Tibial nerve (tissue), 4 donors: Measurements from ENCODE around the gene PPP6R2. TPM values are rescaled to one million over a fixed set of nuclear protein-coding genes. Genes with fewer than 3 reads are reported as not detected.

Experiments
- DNase-seq, 2 donors: peaks; one replicate each; pipeline ENCODE4 v3.0.0-alpha.2; 2019; ENCODE audit warnings: low spot score in 2 of 2
- H3K27ac ChIP-seq, 4 donors: fragments of 200-600 bp; sonication (generic) in 3 of 4; one replicate each; pipeline ENCODE4 v1.5.1; 2017 to 2019; ENCODE audit warnings: mild to moderate bottlenecking in 1 of 4
- H3K27me3 ChIP-seq, 2 donors: fragments of 200-600 bp; sonication (generic) in 1 of 2; one replicate each; pipeline versions ENCODE4 v1.5.1 to v1.6.0; 2017 to 2019
- H3K36me3 ChIP-seq, 3 donors: fragments of 200-600 bp; sonication (generic); one replicate each; pipeline ENCODE4 v1.5.1; 2018 to 2019
- H3K4me1 ChIP-seq, 4 donors: fragments of 200-600 bp; sonication (generic) in 3 of 4; one replicate each; pipeline ENCODE4 v1.5.1; 2017 to 2019
- H3K4me3 ChIP-seq, 4 donors: fragments of 200-600 bp; sonication (generic) in 3 of 4; one replicate each; pipeline ENCODE4 v1.5.1; 2017 to 2019; ENCODE audit warnings: mild to moderate bottlenecking in 1 of 4, moderate library complexity in 1 of 4
- H3K9me3 ChIP-seq, 4 donors: fragments of 200-600 bp; sonication (generic) in 3 of 4; one replicate each; pipeline ENCODE4 v1.5.1; 2017 to 2019
- EP300 ChIP-seq, 2 donors: sonication (generic); formaldehyde crosslinking; IDR thresholded peaks; one replicate each; pipeline ENCODE4 v1.6.1; 2017; ENCODE audit warnings: antibody characterized with exemption in 2 of 2, mild to moderate bottlenecking in 1 of 2
- POLR2A ChIP-seq, 2 donors: fragments of 450-650 bp; IDR thresholded peaks; one replicate each; pipeline ENCODE4 v1.6.1; 2017; ENCODE audit warnings: antibody characterized with exemption in 2 of 2, mild to moderate bottlenecking in 2 of 2, moderate library complexity in 2 of 2
- WGBS, 2 donors: methylation state at CpG; one replicate each; pipeline ENCODE4 v1.1.5; 2018; 5-methylcytosine and 5-hydroxymethylcytosine counted together
- total RNA-seq, 4 donors: library from RNA; depleted of rRNA; stranded (reverse); fragments of >200 nt; gene quantifications; one replicate each; pipeline ENCODE4 v1.1.0, GENCODE V29; 2016
- TF ChIP-seq, protein P1 (sequence below), 5 experiments: fragments of 200-600 bp in 3 of 5; fragments of 450-650 bp in 2 of 5; sonication (generic) in 3 of 5; IDR thresholded peaks; one replicate each; pipeline ENCODE4 v1.5.1; 2016 to 2019; ENCODE audit warnings: antibody characterized with exemption in 5 of 5, mild to moderate bottlenecking in 3 of 5, moderate library complexity in 2 of 5

PPP6R2 gene
- total RNA-seq, 4 donors from 2014 or later, result 55.9 to 112 (median 76.7) TPM

DNA sequence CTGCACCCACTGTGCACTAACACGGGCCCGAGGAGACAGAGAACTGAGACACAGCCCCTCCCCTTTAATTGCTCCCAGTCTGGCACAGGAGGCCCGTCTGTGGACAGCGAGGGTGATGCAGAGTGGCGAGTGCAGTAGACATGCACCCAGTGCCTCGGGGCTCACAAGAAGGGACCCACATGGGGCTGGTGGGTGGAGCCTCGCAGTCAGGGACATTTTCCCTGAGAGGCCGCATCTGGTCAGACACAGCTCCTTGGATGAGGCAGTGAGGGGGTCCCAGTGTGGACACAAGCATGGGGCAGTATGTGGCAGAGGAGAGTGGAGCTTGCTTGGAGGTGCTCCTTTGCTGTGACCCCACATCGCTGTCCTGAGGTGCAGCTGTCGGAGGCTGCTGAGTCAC, 76.9 kb downstream of the PPP6R2 start:
- no peaks in the 10 kb centered on the region for H3K27me3 ChIP-seq
- TF ChIP-seq, protein P1, sequence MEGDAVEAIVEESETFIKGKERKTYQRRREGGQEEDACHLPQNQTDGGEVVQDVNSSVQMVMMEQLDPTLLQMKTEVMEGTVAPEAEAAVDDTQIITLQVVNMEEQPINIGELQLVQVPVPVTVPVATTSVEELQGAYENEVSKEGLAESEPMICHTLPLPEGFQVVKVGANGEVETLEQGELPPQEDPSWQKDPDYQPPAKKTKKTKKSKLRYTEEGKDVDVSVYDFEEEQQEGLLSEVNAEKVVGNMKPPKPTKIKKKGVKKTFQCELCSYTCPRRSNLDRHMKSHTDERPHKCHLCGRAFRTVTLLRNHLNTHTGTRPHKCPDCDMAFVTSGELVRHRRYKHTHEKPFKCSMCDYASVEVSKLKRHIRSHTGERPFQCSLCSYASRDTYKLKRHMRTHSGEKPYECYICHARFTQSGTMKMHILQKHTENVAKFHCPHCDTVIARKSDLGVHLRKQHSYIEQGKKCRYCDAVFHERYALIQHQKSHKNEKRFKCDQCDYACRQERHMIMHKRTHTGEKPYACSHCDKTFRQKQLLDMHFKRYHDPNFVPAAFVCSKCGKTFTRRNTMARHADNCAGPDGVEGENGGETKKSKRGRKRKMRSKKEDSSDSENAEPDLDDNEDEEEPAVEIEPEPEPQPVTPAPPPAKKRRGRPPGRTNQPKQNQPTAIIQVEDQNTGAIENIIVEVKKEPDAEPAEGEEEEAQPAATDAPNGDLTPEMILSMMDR (IDR thresholded peaks at IDR 0.05), result no peak
- no peak overlapping the region for H3K4me3 ChIP-seq
- whole genome bisulfite sequencing, 2 donors, result 86 to 88% methylated on average over 5 to 8 of the region's 10 CpGs
- no peak overlapping the region for H3K27ac ChIP-seq
- H3K36me3 ChIP-seq, result peaks cover 3 to 99% (median 49%) of the 10 kb centered on the region in 3 donors
- H3K9me3 ChIP-seq, result no peaks in the 10 kb centered on the region
- no peaks in the 10 kb centered on the region for H3K4me1 ChIP-seq
- DNase-seq, result no peak

DNA sequence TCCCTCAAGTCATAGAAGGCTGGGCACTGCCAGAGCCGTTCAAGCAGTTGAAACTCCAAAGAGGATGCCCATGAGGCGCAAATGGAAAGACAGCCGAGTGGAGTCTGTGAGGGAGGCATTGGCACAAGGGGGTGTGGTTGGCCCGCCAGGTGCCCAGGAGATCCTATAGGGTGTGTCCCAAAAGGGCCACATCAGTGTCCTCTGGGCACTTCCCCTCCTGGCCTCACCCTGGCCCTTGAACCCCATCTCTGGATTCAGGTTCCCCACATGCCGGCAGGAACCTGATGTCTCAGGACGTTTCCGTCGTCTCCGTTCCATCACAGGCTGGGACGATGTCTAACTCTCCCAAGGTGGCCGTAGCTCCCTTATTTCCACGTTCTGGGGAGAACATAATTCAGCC, 77.5 kb downstream of the PPP6R2 start:
- Histone ChIP-seq H3K4me1 (no peaks in the 10 kb centered on the region), H3K4me3 (no peak overlapping the region), H3K9me3 (no peaks in the 10 kb centered on the region), H3K27me3 (no peaks in the 10 kb centered on the region), H3K27ac (no peak overlapping the region), H3K36me3 (peaks cover 3 to 99% (median 45%) of the 10 kb centered on the region in 3 donors)
- 86 to 87% methylated on average over 12 of the region's 12 CpGs for WGBS, 2 donors
- no peak for DNase-seq
- TF ChIP-seq POLR2A (IDR thresholded peaks at IDR 0.05) (no peak), EP300 (IDR thresholded peaks at IDR 0.05) (no peak)
- TF ChIP-seq, protein P1 (IDR thresholded peaks at IDR 0.05), result no peak

DNA sequence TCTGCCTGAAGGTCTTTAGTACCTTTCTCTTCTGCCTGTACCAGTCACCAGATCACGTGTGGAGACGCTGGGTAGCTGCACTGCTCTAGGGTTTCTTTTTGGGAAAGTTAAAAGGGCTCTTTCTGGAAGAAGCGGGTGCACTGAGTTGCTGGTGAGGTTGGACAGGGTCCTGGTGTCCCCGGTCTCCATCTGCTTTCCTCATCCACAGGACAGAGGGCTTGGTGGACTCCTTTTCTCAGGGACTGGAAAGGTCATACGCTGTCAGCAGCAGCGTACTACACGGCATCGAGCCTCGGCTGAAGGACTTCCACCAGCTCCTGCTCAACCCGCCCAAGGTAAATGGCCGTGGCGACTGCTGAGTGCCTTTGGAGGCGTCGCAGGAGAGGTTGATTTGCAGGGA, 78.9 kb downstream of the PPP6R2 start:
- peaks cover 3 to 97% (median 31%) of the 10 kb centered on the region in 3 donors for H3K36me3 ChIP-seq

DNA sequence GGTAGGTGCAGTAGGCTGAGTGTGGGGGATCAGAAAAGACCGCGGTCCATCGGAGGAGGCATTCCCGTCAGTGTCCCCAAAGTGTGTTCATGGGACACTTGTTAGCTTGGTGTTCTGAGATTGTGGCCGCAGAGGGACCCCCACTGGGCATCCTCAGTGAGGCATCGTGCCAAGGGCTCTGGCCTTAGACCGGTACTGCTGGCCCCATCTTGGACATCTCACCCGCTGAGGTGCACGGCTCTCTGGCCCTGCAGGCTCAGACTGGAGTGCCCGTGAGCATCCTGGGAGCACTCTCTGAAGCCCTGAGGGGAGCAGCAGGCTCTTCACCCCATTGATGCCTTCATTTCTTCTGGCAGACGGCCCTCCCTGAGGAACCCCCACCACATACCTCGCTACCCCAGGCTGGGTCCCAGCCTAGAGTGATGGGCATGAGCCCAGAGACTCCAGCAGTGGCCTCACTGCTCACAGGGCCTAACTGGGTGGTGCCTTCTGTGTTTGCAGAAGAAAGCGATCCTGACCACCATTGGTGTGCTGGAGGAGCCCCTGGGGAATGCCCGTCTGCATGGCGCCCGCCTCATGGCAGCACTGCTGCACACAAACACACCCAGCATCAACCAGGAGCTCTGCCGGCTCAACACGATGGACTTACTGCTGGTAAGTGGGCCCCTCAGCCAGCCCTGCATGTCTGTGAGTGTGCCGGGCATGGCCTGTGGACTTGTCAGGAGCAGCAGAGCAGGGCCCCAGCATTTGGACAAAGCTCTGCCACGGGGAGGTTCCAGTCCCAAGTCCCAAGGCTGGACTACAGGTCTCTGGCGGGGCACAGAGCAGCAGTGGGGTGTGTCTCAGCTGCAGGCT, 80.1 kb downstream of the PPP6R2 start:
- no peaks in the 10 kb centered on the region for H3K4me1 ChIP-seq
- peaks cover 3 to 97% (median 25%) of the 10 kb centered on the region in 3 donors for H3K36me3 ChIP-seq
- TF ChIP-seq EP300 (IDR thresholded peaks at IDR 0.05) (no peak), POLR2A (IDR thresholded peaks at IDR 0.05) (no peak)
- TF ChIP-seq, protein P1 (IDR thresholded peaks at IDR 0.05), result no peak
- H3K27ac ChIP-seq, result no peak overlapping the region
- H3K4me3 ChIP-seq, result no peak overlapping the region
- no peak for DNase-seq
- WGBS, 2 donors, result 91 to 97% methylated on average over 10 to 21 of the region's 21 CpGs
- H3K9me3 ChIP-seq, result no peaks in the 10 kb centered on the region
- H3K27me3 ChIP-seq, result no peaks in the 10 kb centered on the region

More for the DNA sequence above, 78.9 kb downstream of the PPP6R2 start:
- H3K4me1 ChIP-seq, result no peaks in the 10 kb centered on the region
- no peak overlapping the region for H3K4me3 ChIP-seq
- no peak for TF ChIP-seq EP300 (IDR thresholded peaks at IDR 0.05)
- TF ChIP-seq, protein P1 (IDR thresholded peaks at IDR 0.05), result no peak
- no peak for TF ChIP-seq POLR2A (IDR thresholded peaks at IDR 0.05)
- no peak for DNase-seq
- WGBS, 2 donors, result 95 to 96% methylated on average over 14 of the region's 14 CpGs
- H3K27ac ChIP-seq, result no peak overlapping the region
- H3K9me3 ChIP-seq, result no peaks in the 10 kb centered on the region
- H3K27me3 ChIP-seq, result no peaks in the 10 kb centered on the region

DNA sequence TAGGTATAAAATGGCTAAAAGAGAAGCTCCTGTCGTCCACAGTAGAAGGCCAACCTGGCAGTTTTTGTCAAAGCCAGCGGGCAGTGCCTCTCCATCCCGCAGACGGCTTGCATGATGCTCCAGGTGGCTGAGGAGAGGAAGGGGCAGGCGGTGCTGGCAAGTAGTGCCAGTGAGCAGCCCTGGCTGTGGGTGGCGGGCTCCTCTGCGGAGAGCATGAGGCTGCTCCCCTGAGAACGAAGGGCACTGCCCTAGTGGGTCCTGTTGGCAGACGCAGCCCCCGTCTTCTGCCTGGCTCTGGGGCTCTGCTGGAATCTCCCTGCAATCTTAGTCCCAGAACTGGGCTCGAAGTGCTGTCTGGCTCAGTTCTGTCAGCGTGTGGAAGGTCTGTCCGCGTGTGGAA, 80.8 kb downstream of the PPP6R2 start:
- H3K4me3 ChIP-seq, result no peak overlapping the region
- no peak overlapping the region for H3K27ac ChIP-seq
- no peaks in the 10 kb centered on the region for H3K9me3 ChIP-seq
- no peak for DNase-seq
- TF ChIP-seq POLR2A (IDR thresholded peaks at IDR 0.05), result no peak
- TF ChIP-seq, protein P1 (IDR thresholded peaks at IDR 0.05), result no peak
- no peak for TF ChIP-seq EP300 (IDR thresholded peaks at IDR 0.05)
- H3K36me3 ChIP-seq, result peaks cover 3 to 97% (median 25%) of the 10 kb centered on the region in 3 donors
- H3K4me1 ChIP-seq, result no peaks in the 10 kb centered on the region
- WGBS, 2 donors, result 94 to 97% methylated on average over 13 to 14 of the region's 14 CpGs
- H3K27me3 ChIP-seq, result no peaks in the 10 kb centered on the region
